Hematopoietic multipotent progenitor cell treated with erythropoietin and hydrocortisone succinate and interleukin-3 and kit ligand, for 17 days (in vitro differentiated cells): ENCODE results near the gene CFB.
A peak's percentile ranks its signal among the peaks of the same experiment; 100 is the strongest.
"Not testable (repeated sequence)": the region's sequence is repeated elsewhere in the genome, so short reads cannot be mapped to it uniquely, and the experiment has no call there.

Experiments
- DNase-seq: peaks from one replicate; pipeline ENCODE4 v3.0.0-alpha.2; 2015; ENCODE audit warnings: low spot score

Gene CFB

GRCh38 chr6:31911826-31912585 is 33.9 kb upstream of the CFB start:
- DNase-seq: no peak

GRCh38 chr6:31915351-31915750 is 30.5 kb upstream of the CFB start:
- no peak for DNase-seq

- DNase-seq: no peak
Measured at GRCh38 chr6:31915756-31916155, 30.1 kb upstream of the CFB start.

- DNase-seq: no peak
Measured at GRCh38 chr6:31918069-31918720, 27.7 kb upstream of the CFB start.

GRCh38 chr6:31919624-31920303 is 26.1 kb upstream of the CFB start:
- no peak for DNase-seq

GRCh38 chr6:31920811-31921210 is 25.1 kb upstream of the CFB start:
- no peak for DNase-seq

GRCh38 chr6:31922942-31923341 is 23.0 kb upstream of the CFB start:
- DNase-seq: peak; percentile 27

- no peak for DNase-seq
Measured at GRCh38 chr6:31927242-31927862, 18.5 kb upstream of the CFB start, which contains the start of gene C2. C2 (plus strand) TSS chr6:31927717; CDS start chr6:31927753, 36 bp downstream.

GRCh38 chr6:31927863-31928671 is 17.8 kb upstream of the CFB start:
- DNase-seq: no peak

GRCh38 chr6:31928672-31928939 is 17.3 kb upstream of the CFB start:
- DNase-seq: no peak

GRCh38 chr6:31930962-31931361 is 14.9 kb upstream of the CFB start:
- DNase-seq: no peak

GRCh38 chr6:31932137-31932536 is 13.8 kb upstream of the CFB start:
- DNase-seq: not testable (repeated sequence)

- no peak for DNase-seq
Measured at GRCh38 chr6:31933537-31933936, 12.4 kb upstream of the CFB start.

- no peak for DNase-seq
Measured at GRCh38 chr6:31935021-31935420, 10.9 kb upstream of the CFB start.

- DNase-seq: no peak
Measured at GRCh38 chr6:31935823-31936222, 10.1 kb upstream of the CFB start.

- DNase-seq: no peak
Measured at GRCh38 chr6:31940256-31940664, 5.6 kb upstream of the CFB start.

- no peak for DNase-seq
Measured at GRCh38 chr6:31943742-31944141, 2.2 kb upstream of the CFB start.

GRCh38 chr6:31945154-31945506 is 765 bp upstream of the CFB start:
- no peak for DNase-seq

GRCh38 chr6:31946370-31946885 is 533 bp downstream of the CFB start:
- no peak for DNase-seq

GRCh38 chr6:31947070-31947675 is 1.3 kb downstream of the CFB start:
- no peak for DNase-seq

- DNase-seq: no peak
Measured at GRCh38 chr6:31947864-31948263, 2.0 kb downstream of the CFB start.
